Ovary (tissue), 3 donors: ENCODE measurements around the gene ZNF70.

Source experiments
- CTCF ChIP-seq, 3 donors: fragments of 450-650 bp in 2 of 3; fragments of 200-600 bp in 1 of 3; IDR thresholded peaks; one replicate each; pipeline versions ENCODE4 v1.5.1 to v1.8.0; 2016 to 2022; ENCODE audit warnings: antibody characterized with exemption in 3 of 3, mild to moderate bottlenecking in 1 of 3
- EP300 ChIP-seq: sonication (generic); formaldehyde crosslinking; IDR thresholded peaks from one replicate; pipeline ENCODE4 v1.6.1; 2017; ENCODE audit warnings: antibody characterized with exemption
- POLR2A ChIP-seq: fragments of 450-650 bp; IDR thresholded peaks from one replicate; pipeline ENCODE4 v1.6.1; 2017; ENCODE audit warnings: antibody characterized with exemption, mild to moderate bottlenecking, moderate library complexity
- donor health status: DM: no; HTN: no; CAD: no.

GRCh38 chr22:23693979-23694680 lies 56.8 kb downstream of the ZNF70 start:
- no peak for TF ChIP-seq CTCF (IDR thresholded peaks at IDR 0.05)
- TF ChIP-seq EP300, result no peak
- no peak for TF ChIP-seq POLR2A
